Fibroblast of lung (primary cell): Measurements from ENCODE around the gene RXRA. TPM values are rescaled to one million over a fixed set of nuclear protein-coding genes. Genes with fewer than 3 reads are reported as not detected.

ENCODE experiments used
- DNase-seq, 2 donors: peaks; one replicate each; pipeline versions ENCODE4 v3.0.0 to v3.0.0-alpha.2; 2010; ENCODE audit warnings: low read depth in 2 of 2
- H2AFZ ChIP-seq: 2 replicates; pipeline ENCODE4 v1.5.1; 2012; ENCODE audit warnings: low read length, control low read depth, inconsistent platforms
- H3K27ac ChIP-seq: 2 replicates; pipeline ENCODE4 v1.5.1; 2011; ENCODE audit warnings: low read length, control low read depth; ENCODE audit not compliant: insufficient read depth
- H3K27me3 ChIP-seq: 2 replicates; pipeline ENCODE4 v1.5.1; 2011; ENCODE audit warnings: mild to moderate bottlenecking, low read length; ENCODE audit not compliant: control insufficient read depth, insufficient read depth
- H3K36me3 ChIP-seq: 2 replicates; pipeline ENCODE4 v1.5.1; 2011; ENCODE audit warnings: low read length; ENCODE audit not compliant: control insufficient read depth, insufficient read depth
- H3K4me1 ChIP-seq: 2 replicates; pipeline ENCODE4 v1.5.1; 2011; ENCODE audit warnings: low read length; ENCODE audit not compliant: control insufficient read depth, insufficient read depth; ENCODE audit errors: extremely low read depth
- H3K4me2 ChIP-seq: 2 replicates; pipeline ENCODE4 v1.5.1; 2011; ENCODE audit warnings: low read length, control low read depth; ENCODE audit not compliant: insufficient read depth; ENCODE audit errors: extremely low read depth
- H3K4me3 ChIP-seq, 4 experiments: fragments of 200-600 bp in 1 of 4; sonication (generic) in 1 of 4; replicated peaks in 1 of 4; 2 replicates each; pipeline ENCODE4 v1.5.1; 2011 to 2016; ENCODE audit warnings: low read length in 4 of 4, low read depth in 3 of 4, mild to moderate bottlenecking in 3 of 4, control low read depth in 2 of 4, inconsistent platforms in 1 of 4, mixed read lengths in 1 of 4; ENCODE audit not compliant: insufficient read depth in 1 of 4; ENCODE audit errors: control extremely low read depth in 1 of 4
- H3K79me2 ChIP-seq: 2 replicates; pipeline ENCODE4 v1.5.1; 2012; ENCODE audit warnings: mild to moderate bottlenecking, low read length, inconsistent platforms; ENCODE audit not compliant: control insufficient read depth, insufficient read depth
- H3K9ac ChIP-seq: 2 replicates; pipeline ENCODE4 v1.5.1; 2011; ENCODE audit warnings: mild to moderate bottlenecking, low read length, control low read depth; ENCODE audit not compliant: insufficient read depth
- H3K9me3 ChIP-seq: 2 replicates; pipeline ENCODE4 v1.5.1; 2012; ENCODE audit warnings: low read depth, low read length; ENCODE audit not compliant: control insufficient read depth, insufficient read depth
- H4K20me1 ChIP-seq: 2 replicates; pipeline ENCODE4 v1.5.1; 2011; ENCODE audit warnings: low read length; ENCODE audit not compliant: control insufficient read depth, insufficient read depth; ENCODE audit errors: extremely low read depth
- EZH2 ChIP-seq: IDR thresholded peaks from 2 replicates; pipeline ENCODE4 v1.5.1; 2012; ENCODE audit warnings: low read length, control low read depth, mild to moderate bottlenecking; ENCODE audit errors: missing control alignments
- polyA plus RNA-seq, 2 donors: library from polyadenylated mRNA; depleted of rRNA in 1 of 2; stranded (reverse) in 1 of 2; unstranded in 1 of 2; fragments of >200 nt; gene quantifications; 2 replicates each; pipeline ENCODE4 v1.2.1, GENCODE V29; 2011 to 2012; ENCODE audit warnings: missing spikeins in 1 of 2
- total RNA-seq: library from RNA; depleted of rRNA; stranded (reverse); fragments of >200 nt; gene quantifications from 2 replicates; pipeline ENCODE4 v1.2.1, GENCODE V29; 2014
- TF ChIP-seq, protein P1 (sequence below), 2 donors: IDR thresholded peaks in 1 of 2; conservative IDR thresholded peaks in 1 of 2; 1 replicate in 1 of 2; 2 replicates in 1 of 2; pipeline ENCODE4 v1.5.1; 2011 to 2012; ENCODE audit warnings: low read length in 2 of 2, control low read depth in 1 of 2, inconsistent platforms in 1 of 2, low read depth in 1 of 2, mild to moderate bottlenecking in 1 of 2

RXRA gene
- total and polyA plus RNA-seq, 2 donors (not counting 1 experiment from before 2014, with no cell fraction given), result 13.3 to 14.9 TPM

DNA sequence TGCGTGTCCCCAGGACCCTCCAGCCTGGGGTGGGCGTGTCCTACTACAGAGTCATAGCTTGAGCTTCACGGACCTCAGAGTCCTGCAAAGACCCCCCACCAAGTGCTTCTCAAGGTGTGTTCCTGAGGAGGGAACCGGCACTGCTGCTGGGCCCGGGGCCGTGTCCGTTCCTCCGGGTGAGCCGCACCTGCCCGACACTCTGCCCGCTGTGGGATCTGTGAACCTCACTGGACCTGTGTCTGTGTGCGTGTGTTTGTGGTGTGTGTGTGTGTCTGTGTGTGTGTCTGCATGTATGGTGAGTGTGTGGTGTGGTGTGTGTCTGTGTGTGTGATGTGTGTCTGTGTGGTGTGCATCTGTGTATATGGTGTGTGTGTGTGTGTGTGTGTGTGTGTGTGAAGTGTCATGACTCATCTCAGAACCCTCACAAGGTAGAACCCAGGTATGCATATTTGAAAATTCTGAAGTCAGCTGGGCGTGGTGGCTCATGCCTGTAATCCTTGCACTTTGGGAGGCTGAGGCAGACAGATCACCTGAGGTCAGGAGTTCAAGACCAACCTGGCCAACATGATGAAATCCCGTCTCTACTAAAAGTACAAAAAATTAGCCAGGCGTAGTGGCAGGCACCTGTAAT, 40.9 kb upstream of the RXRA start:
- Histone ChIP-seq H3K4me1 (no peaks in the 10 kb centered on the region), H3K36me3 (no peaks in the 10 kb centered on the region), H2AFZ (no peak overlapping the region), H3K27me3 (no peaks in the 10 kb centered on the region), H4K20me1 (no peaks in the 10 kb centered on the region), H3K4me3 (no peak overlapping the region), H3K27ac (no peak overlapping the region), H3K9ac (no peak overlapping the region), H3K4me2 (no peak overlapping the region), H3K79me2 (no peaks in the 10 kb centered on the region), H3K9me3 (no peaks in the 10 kb centered on the region)
- DNase-seq, result peak in 1 of 2 donors; percentile 3
- TF ChIP-seq, protein P1, sequence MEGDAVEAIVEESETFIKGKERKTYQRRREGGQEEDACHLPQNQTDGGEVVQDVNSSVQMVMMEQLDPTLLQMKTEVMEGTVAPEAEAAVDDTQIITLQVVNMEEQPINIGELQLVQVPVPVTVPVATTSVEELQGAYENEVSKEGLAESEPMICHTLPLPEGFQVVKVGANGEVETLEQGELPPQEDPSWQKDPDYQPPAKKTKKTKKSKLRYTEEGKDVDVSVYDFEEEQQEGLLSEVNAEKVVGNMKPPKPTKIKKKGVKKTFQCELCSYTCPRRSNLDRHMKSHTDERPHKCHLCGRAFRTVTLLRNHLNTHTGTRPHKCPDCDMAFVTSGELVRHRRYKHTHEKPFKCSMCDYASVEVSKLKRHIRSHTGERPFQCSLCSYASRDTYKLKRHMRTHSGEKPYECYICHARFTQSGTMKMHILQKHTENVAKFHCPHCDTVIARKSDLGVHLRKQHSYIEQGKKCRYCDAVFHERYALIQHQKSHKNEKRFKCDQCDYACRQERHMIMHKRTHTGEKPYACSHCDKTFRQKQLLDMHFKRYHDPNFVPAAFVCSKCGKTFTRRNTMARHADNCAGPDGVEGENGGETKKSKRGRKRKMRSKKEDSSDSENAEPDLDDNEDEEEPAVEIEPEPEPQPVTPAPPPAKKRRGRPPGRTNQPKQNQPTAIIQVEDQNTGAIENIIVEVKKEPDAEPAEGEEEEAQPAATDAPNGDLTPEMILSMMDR (conservative IDR thresholded peaks at IDR 0.05 in 1 of 2, IDR thresholded peaks at IDR 0.05 in 1 of 2; ENCODE audit: low read depth in 1 of 2, low read length in 2 of 2), result no peak
- TF ChIP-seq EZH2, result no peak

DNA sequence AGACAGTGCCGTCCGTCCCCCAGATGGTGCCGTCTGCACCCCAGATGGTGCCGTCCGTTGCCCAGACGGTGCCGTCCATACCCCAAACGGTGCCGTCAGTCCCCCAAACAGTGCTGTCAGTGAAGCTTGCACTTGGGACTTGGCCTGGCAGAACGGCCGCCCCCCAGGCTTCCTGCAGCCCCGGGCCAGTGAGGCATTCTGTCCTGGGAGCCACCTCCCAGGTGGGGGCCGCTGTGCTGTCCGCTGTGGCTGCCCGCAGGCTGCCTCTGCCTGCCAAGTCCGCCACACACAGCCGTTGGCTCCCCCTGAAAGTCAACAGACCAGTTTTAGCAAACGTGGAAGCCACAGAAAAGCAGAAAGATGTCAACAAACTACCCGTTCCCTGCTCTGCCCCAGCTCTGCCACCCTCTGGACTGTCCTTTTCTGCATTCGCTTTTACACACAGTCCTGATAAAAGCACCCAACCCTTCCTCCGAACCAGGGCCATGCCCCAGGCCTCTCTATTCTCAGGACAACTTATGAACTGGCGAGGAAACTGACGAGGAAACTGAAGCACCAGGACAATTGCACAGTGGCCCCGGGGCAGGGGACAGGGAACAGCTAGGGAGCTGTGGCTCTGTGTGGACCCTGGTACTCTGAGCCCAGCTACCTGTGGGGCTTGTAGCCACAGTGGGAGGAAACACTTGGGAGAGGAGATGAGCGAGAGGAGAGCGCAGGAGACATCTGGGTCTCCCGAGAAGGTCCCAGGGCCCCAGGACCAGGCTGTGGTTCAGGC, 39.6 kb upstream of the RXRA start:
- DNase-seq, result peak in 1 of 2 donors; percentile 15
- no peaks in the 10 kb centered on the region for H3K9me3 ChIP-seq
- H3K27me3 ChIP-seq, result peaks cover 3% of the 10 kb centered on the region
- no peaks in the 10 kb centered on the region for H3K4me1 ChIP-seq
- no peak overlapping the region for H3K27ac ChIP-seq
- H3K36me3 ChIP-seq, result no peaks in the 10 kb centered on the region
- H3K4me2 ChIP-seq, result no peak overlapping the region
- H3K4me3 ChIP-seq, result no peak overlapping the region
- H3K9ac ChIP-seq, result no peak overlapping the region
- no peak overlapping the region for H2AFZ ChIP-seq
- TF ChIP-seq EZH2, result no peak
- TF ChIP-seq, protein P1 (conservative IDR thresholded peaks at IDR 0.05 in 1 of 2, IDR thresholded peaks at IDR 0.05 in 1 of 2; ENCODE audit: low read depth in 1 of 2, low read length in 2 of 2), result no peak
- H3K79me2 ChIP-seq, result no peaks in the 10 kb centered on the region
- H4K20me1 ChIP-seq, result no peaks in the 10 kb centered on the region

DNA sequence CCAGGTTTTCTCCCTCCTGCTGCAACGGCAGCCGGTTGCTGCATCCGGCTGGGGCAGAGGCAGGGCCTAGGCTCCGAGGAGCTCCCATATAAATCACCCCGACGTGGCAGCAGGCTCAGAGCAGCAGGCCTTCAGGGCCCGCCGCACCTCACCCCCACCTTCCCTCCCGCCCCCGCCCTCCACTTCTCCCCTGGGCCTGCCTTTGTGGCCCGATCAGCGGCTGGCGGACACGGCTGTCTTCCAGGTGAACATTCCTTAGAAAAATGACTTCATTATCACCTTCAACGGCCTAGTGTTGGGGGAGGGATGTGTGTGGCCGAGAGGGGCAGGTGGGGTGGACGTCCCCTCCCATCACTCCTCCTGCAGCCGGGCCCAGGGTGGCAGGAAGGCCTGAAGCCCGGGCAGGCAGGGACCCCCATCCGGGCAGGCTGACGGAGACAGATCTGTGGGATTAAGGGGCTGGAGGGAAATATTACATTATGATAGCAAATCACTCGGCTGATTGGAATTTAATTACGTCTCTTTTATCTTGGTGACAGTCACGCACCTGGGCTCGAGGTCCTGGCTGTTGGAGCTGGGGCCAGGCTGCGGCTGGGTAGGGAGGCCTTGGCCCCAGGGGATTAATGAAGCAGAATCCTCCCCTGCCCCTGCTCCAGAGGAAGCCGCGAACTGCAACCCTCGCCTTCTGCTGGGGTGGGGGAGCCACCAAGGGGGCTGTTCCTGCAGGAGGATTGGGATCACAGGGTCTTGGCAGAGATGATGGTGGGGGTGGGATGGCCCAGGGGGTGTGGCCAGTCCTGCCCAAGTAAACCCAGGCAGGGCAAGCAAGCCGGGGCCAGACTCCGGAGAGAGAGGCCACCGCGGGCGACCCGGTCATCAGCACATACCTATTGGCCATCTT, 38.4 kb upstream of the RXRA start:
- Histone ChIP-seq H2AFZ (no peak overlapping the region), H3K4me1 (no peaks in the 10 kb centered on the region), H3K9ac (no peak overlapping the region), H3K4me3 (no peak overlapping the region), H3K9me3 (no peaks in the 10 kb centered on the region), H3K27ac (no peak overlapping the region), H3K27me3 (peaks cover 3% of the 10 kb centered on the region), H3K79me2 (no peaks in the 10 kb centered on the region), H3K36me3 (no peaks in the 10 kb centered on the region), H3K4me2 (no peak overlapping the region), H4K20me1 (no peaks in the 10 kb centered on the region)
- DNase-seq, result no peak
- TF ChIP-seq EZH2, result no peak
- TF ChIP-seq, protein P1 (conservative IDR thresholded peaks at IDR 0.05 in 1 of 2, IDR thresholded peaks at IDR 0.05 in 1 of 2; ENCODE audit: low read depth in 1 of 2, low read length in 2 of 2), result no peak
